ENCODE measurements around the gene IGFBP5.

IGFBP5 gene

DNA sequence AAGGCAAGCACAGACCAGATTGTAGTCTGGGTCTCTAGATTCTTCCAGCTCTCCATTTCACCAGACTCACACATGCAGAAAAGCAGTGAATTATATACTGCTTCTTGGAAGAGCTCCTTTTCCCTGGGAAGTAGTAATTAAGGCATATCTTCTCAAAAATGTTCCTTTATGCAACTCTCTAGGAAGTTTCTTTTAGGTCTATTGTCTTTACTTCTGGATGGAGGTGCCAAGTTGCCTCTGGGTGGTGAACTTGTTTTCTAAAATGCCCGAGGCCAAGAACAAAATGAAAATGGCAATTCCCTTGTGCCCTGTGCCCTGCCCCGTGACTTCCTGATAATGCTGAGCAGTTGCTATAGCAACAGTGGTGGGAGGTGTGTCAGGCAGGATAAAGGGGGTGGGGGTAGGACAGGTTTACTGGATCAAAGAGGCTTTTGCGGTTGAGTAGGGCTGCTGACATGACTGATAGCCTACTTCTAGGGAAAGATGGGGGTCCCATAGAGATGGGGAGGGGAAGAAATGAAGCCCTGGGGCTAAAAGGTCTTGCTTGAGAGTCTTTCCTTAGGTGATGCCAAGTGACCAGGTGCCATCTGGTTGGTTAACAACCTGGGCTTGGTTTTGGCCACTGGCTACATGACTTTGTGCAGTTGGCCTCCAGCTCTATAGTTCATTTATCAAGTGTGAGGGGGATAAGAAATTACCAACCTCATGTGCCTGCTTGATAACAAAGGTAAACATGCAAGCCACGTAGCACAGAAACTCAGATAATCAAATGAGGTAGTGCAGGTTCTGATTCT is 50.3 kb downstream of the IGFBP5 start:
- DNase-seq (ENCODE audit: low spot score) = no peak

DNA sequence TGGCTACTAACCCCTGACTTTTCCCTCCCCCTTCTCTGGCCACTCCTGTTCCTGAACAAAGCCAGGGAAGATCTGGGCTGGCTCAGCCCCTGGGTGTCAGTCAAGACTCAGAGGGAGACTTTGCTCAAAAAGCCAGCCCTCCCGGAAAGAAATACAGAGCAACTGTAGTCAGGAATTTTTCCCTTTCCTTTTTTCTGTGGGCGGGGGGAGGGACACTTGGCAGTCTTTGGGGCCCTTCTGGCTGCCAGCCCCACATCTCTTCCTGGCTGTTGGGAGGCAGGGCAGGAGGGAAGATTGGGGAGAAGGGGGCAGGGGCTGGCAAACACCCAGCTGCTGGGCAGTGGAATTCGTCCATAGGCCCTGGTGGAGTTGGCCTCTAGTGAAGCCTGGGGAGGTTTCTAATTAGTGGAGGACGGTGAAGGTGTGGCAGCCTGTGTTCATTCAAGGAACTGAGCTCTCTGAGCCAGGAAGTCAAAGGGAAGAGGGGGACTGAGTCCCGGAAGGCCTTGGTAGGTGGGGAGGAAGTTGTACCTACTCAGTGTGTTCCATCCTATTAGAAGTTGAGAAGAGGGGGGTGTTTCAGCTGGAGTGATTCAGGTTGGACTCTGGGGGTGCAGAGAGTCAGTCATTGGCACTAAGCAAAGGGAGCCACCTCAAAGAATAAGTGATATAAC is 51.2 kb downstream of the IGFBP5 start:
- DNase-seq (ENCODE audit: low spot score) = peak; percentile 38

DNA sequence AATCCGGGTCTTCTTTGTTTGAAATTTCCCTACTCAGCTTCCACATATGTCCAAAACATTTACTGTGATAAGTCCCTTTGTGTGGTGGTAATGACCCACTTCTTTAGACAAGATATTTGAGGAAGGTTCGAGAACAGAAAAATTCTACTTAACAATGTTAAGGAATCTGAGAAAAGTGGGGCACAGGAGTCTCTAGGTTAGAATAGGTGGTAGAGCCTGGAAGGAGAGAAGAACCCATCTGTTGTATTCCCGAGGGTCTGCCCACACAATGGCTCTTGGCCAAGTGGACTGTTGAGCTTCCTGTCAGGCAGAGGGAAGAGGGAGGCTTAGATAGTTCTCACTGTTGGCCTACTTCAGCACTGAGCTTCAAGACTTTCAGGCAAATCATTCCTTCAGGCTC is 57.9 kb downstream of the IGFBP5 start:
- DNase-seq (ENCODE audit: low spot score) = no peak

DNA sequence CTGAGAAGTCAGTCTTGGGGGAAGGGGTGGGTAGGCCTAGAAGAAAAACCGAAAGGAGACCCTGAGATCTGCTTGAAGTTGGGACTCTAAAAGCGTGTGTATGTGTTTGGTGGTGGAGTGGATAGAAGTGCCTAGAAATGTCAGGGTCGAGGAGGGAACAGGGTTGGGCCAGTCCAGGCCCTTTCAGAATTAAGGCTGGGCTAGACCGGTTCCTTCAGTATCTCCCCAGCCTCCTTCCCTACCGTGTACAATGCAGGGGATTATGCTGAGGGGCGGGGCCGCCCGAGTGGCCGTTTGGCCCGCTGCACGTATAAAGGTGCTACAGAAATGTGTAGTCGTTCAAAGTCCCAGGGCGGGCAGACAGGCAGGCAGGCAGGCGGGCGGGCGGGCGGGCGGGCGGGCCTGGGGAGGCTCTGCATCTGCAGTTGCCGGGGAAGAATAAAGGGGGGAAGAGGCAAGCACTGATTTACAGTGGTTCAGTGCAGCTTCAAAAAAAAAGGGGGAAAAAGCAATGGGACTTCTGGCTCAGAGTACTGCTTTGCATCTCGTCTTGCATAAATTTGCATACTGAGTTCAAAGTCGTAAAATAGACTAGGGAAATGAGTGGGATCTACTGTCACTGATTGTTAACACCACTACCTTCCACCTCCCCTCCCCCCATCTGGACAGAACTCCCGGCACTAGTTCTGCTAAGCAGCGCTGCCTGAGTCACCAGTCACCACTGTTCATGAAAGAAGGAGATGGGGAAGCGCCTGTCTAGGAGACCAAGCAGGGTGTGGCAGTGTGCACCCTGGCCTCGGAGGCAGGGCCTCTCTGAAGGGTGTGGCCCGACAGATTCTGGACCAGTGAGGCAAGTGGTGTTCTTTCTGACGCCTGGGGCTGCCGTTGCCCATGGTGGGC is 58.5 kb downstream of the IGFBP5 start:
- no peak for DNase-seq (ENCODE audit: low spot score)

DNA sequence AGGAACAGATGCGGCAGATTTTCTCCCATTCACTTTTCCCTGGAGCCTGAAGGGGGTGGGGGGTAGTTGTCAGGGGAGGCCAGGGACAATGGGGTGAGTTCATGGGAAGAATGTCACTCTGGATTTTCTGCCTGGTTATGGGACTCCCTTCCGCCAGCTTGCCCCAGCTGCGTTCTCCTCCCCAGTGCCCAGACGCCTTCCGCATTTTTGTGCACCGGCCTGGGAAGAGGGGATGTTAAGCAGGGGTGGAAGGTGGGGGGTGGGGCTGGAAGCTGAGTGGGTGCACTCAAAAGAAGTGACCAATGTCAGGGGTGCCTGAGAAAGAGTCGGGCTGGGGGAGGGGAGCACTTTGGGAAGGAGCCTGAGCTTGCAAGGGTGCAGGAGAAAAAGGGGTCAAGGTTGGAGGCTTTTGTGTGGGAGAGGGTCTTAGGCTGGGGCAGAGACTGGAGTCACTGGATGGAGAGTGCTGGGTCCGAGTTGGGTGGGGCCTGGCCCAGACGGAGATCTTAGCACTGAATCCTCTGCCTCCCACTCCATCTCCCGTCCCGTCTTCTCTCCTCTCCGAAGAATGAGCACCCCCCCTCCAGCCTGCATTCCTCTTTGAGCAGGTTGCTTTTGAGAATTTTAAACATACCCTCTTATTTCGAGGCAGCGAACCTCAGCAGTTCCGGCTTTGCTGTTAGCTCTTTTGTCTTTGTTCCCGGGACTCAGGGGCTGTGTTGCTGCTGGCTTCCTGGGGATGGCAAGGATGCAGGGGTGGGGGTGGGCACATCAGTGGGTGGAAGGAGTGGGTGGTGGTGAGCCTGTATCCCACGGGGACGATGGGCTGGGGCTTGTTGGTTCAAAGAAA is 59.4 kb downstream of the IGFBP5 start:
- DNase-seq (ENCODE audit: low spot score) = no peak

DNA sequence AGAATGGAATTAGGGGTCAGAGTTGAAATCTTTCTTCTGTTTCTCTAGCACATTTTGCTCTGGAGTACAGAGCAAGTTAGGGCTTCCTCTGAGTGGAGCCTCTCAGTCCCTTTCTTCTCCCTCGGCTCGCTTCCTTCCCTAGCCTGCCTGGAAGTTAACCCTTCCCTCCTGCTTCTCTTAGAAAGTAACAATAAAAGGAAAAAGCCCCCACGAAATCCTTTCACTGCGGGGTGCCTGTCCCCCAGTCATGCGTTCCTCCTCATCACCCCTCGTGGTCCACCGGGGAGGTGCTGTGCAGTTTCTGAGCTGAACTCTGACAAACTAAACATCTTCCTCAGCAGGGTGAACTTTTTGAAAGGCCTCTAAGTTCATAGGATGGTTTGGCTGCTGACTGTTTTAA is 60.2 kb downstream of the IGFBP5 start:
- no peak for DNase-seq (ENCODE audit: low spot score)

DNA sequence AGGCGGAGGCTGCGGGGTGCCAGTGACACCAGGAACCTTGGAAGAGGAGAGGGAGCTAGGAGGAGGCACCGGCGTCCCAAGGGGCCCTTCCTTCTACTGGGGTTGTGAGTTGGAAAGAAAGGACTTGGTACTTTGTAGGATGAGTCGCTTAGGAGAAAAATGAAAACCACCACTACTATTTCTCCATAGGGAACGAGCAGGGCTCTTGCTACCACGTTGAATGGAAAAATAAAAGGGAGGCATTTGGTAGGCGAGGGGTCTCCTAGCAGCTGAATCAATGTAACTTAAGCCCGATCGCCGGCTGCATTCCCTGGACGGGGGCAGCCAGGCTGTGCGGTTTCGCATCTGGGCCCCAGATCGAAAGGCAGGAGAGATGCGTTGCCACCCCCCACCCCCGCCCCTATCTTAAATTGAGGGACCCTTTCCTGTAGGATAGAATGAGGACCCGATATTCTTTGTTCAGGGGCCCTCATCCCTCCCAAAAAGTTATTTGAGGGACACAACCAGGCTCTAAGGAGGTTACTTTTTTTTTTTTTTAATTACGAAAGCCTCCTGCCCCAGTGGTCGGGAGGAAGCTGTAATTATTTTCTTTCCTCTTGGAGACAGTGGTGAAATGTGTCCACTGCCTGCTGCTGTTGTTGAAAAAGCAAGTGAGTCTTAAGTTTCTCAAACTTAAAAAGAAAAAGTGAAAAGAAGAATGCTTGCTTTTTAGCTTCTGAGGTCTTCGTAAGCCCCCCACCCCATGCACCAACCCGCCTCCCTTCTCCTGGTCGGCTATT is 60.8 kb downstream of the IGFBP5 start:
- DNase-seq (ENCODE audit: low spot score) = no peak

DNA sequence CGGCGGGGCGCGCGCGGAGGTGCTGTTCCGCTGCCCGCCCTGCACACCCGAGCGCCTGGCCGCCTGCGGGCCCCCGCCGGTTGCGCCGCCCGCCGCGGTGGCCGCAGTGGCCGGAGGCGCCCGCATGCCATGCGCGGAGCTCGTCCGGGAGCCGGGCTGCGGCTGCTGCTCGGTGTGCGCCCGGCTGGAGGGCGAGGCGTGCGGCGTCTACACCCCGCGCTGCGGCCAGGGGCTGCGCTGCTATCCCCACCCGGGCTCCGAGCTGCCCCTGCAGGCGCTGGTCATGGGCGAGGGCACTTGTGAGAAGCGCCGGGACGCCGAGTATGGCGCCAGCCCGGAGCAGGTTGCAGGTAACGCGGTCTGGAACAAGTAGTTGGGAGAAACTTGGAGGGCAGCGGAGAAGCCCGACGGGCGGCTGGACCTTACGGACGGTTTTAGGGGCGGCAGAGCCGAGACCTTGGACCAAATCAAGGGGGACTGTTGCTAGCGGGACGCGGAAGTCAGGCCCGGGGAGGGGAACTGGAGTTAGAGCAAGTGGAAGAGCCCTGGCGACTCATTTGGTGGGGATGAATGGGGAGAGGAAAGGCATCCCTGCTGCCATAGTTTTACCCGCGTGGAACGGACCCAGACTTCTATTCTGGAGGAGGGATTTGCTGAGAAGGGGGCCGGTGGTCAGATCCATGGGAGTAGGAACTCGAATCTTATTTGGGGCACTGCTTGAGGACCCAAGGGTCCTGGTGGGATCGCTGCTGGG is 61.6 kb downstream of the IGFBP5 start:
- DNase-seq (ENCODE audit: low spot score) = peak; percentile 50

DNA sequence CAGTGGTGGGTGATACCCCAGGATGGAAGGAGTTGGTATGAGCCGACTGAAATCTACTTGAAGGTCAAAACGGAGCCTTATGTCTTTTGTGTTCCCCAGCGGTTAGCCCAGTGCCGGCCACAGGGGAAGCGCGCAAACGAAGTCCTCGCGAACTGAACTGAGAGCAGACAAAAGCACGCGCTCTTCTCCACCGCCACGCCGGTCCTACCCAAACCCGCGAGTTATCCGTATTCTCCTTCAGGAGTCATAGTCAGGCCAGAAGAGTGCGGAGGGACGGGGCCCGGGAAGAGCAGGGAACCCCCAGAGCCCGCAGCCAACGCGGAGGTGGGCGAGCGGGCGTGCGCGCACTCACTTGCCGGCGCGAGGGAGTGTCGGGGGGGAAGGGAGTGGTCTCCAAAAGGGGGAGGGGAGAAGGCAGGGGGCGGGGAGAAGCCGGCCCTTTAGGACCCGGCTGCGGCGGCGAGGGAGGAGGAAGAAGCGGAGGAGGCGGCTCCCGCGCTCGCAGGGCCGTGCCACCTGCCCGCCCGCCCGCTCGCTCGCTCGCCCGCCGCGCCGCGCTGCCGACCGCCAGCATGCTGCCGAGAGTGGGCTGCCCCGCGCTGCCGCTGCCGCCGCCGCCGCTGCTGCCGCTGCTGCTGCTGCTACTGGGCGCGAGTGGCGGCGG is 62.3 kb downstream of the IGFBP5 start, which contains the start of gene IGFBP2:
IGFBP2 (plus strand) TSS at position 469 of the 664 bp plus-strand sequence; CDS start at position 573, 104 bp downstream.
- peak; percentile 41 for DNase-seq (ENCODE audit: low spot score)

DNA sequence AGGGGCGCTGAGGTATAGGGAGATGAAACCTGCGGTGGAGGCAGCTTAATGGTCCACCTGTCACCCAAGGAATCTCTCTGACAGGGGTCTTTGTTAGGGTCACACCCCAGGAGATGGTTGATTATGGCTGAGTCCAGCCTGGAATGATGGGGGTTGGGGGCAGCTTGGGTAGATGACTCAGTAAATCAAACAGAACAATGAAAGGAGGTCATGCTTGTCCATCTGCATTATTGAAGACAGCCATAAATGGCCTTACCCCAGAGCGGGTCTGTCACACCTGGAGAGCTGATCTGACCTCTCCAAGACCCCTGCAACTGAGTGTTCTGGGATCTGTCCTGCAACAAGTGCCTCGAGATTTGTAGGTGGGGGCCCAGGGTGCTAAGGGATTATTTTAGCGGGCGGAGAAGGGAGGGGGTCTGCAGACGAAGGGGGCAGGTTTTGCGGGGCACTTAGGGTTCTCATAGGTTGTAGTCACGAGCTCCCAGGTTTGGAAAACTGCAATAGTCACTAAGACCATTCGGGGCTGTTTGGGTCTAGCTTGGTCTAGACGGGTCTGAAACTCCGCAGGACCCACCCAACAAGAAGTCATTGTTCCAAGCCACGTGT is 62.9 kb downstream of the IGFBP5 start:
- DNase-seq (ENCODE audit: low spot score) = no peak

DNA sequence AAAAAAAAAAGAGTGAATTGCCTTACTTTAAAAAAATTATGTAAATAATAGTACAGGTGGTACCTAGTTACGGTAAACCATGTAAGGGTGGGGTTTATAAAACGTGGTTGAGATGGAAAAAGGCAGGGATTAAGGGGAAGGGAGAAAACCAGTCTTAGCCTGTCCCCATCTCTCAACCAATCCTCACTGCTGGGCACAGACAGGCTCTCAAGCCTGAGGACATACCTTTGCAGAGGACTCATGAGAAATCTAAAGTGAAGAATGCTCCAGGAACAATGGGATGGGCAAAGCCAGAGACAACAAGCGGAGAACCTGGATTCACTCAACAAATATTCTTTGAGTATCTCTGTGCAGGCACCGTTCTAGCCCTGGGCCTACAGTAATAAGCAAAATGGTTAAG is 65.6 kb downstream of the IGFBP5 start:
- no peak for DNase-seq (ENCODE audit: low spot score)

DNA sequence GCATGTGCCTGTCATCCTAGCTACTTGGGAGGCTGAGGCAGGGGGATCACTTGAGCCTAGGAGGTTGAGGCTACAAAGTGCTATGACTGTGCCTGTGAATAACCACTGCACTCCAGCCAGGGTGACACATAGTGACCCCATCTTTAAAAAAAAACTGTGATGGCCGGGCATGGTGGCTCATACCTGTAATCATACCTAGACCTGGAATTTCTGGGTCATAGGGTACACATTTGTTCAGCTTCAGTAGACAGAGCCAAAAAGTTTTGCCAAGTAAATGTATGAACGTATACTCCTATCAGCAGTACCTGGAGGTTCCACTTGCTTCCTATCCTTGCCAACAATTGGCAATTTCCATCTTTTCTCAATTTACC is 68.5 kb downstream of the IGFBP5 start:
- no peak for DNase-seq (ENCODE audit: low spot score)

DNA sequence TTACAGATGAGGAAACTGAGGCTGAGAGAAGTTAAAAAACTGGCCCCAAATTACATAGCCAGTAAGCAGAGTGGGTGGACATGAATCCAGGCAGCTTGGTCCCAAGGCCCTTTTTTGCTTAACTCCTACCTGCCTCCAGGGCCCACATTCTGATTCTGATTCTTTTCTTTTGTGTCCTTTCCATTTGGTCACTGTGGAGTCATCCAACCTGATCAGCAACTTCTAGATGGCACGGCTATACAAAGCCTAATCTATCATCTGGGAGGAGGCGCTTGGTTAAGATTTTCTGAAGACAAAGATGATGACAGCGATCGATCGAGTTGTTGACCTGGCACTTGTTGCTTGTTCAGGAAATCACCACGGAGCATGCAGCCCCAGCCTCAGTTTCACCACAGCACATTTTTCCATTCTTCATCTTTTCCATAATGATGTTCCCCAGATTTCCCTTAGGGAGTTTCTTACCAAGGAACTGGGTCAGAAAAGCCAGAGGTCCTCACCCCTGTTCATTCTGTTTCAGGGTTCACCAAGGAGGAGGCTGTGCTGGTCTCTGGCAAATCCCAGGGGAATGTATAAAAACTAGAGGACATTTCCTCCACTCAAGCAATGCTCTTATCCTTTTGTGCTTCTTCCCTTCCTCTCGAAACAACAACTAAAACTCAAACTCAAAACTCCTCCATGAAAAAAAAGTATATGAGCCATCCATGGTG is 69.0 kb downstream of the IGFBP5 start:
- DNase-seq (ENCODE audit: low spot score) = no peak

DNA sequence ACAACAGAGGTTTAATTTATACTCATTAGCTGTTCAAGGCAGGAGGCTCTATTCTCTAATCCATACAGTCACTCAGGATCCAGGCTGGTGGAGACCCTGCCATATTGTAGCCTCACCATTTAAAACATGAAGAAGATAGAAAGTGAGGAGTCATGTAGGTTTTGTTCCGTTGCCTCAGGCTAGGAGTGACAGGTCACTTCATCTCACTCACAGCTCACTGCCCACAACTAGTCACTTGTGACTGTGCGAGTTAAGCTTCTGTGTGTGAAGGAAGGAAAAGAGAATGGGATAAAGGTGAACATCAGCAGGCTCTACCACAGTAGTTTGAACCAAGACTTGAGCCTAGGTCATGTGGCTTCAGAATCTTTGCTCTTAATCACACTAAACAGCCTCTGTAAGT is 71.1 kb downstream of the IGFBP5 start:
- no peak for DNase-seq (ENCODE audit: low spot score)

DNA sequence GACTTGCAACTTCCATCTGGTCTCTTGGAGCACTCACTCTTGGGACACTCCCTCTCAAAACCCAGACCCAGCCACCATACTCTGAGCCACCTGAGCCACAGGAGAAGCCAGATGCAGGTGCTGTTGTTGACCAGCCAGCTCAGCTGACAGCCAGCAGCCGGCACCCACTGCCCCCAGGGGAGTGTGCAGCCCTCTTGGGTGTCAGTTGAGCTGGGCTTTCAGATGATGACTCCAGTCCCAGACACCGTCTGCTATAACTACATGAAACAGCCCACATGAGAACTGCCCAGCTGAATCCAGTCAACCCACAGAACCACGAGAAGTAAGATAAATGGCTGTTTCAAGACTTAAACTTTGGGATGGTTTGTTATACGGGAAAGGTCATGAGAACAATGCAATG is 72.8 kb downstream of the IGFBP5 start:
- no peak for DNase-seq (ENCODE audit: low spot score)
